Frontal cortex (tissue), 4 donors: ENCODE results near the gene TPSD1. TPM values are rescaled to one million over a fixed set of nuclear protein-coding genes. Genes with fewer than 3 reads are reported as not detected.
"Not testable (repeated sequence)": the region's sequence is repeated elsewhere in the genome, so short reads cannot be mapped to it uniquely, and the experiment has no call there.

Experiments used
- DNase-seq, 2 donors: peaks; one replicate each; pipeline ENCODE4 v3.0.0; 2012; ENCODE audit warnings: low spot score in 2 of 2
- FAIRE-seq: peaks from 2 replicates; lab custom pipeline; 2012; peaks lifted over from hg19 to GRCh38; lab: Jason Lieb, UNC
- total RNA-seq: library from RNA; depleted of rRNA; stranded (reverse); fragments of >200 nt; gene quantifications from one replicate; pipeline ENCODE4 v1.2.3, GENCODE V29; 2014
- donor health status: control.
- donor health status: control.
- donor health status: control.

Gene TPSD1
- total RNA-seq, 1 donor from 2014 or later: not detected

GRCh38 chr16:1292208-1292607 is 36.3 kb downstream of the TPSD1 start:
- FAIRE-seq, DNase-seq: not testable (repeated sequence)

- not testable (repeated sequence) for FAIRE-seq
Observed at GRCh38 chr16:1292808-1293207, 36.9 kb downstream of the TPSD1 start.

GRCh38 chr16:1293921-1294656 is 38.2 kb downstream of the TPSD1 start:
- no peak for FAIRE-seq
- DNase-seq: no peak

More at GRCh38 chr16:1292808-1293207, 36.9 kb downstream of the TPSD1 start:
- DNase-seq: not testable (repeated sequence)

GRCh38 chr16:1295465-1295864 is 39.6 kb downstream of the TPSD1 start:
- DNase-seq: no peak
- no peak for FAIRE-seq

- DNase-seq, FAIRE-seq: not testable (repeated sequence)
Observed at GRCh38 chr16:1296688-1297017, 40.8 kb downstream of the TPSD1 start.

- DNase-seq (no peak), FAIRE-seq (no peak)
Observed at GRCh38 chr16:1297018-1297696, 41.3 kb downstream of the TPSD1 start.

- DNase-seq: no peak
- no peak for FAIRE-seq
Observed at GRCh38 chr16:1298406-1298805, 42.5 kb downstream of the TPSD1 start.

GRCh38 chr16:1299012-1299867 is 43.4 kb downstream of the TPSD1 start:
- DNase-seq (no peak), FAIRE-seq (no peak)

GRCh38 chr16:1299868-1300203 is 44.0 kb downstream of the TPSD1 start:
- DNase-seq (no peak), FAIRE-seq (no peak)

- peak; percentile 72 to 88 for DNase-seq
- no peak for FAIRE-seq
Observed at GRCh38 chr16:1300664-1301476, 45.0 kb downstream of the TPSD1 start.

GRCh38 chr16:1301562-1301961 is 45.7 kb downstream of the TPSD1 start:
- DNase-seq: no peak

GRCh38 chr16:1305823-1306222 is 50.0 kb downstream of the TPSD1 start:
- no peak for FAIRE-seq
- DNase-seq: no peak

More at GRCh38 chr16:1301562-1301961, 45.7 kb downstream of the TPSD1 start:
- no peak for FAIRE-seq

- no peak for FAIRE-seq
- no peak for DNase-seq
Observed at GRCh38 chr16:1306334-1306733, 50.5 kb downstream of the TPSD1 start.

- FAIRE-seq (no peak), DNase-seq (no peak)
Observed at GRCh38 chr16:1308036-1308976, 52.4 kb downstream of the TPSD1 start.

Other genes starting within 250 kb of the TPSD1 start
- not detected for gene SSTR5, start 183.3 kb upstream of the TPSD1 start, total RNA-seq
- gene C1QTNF8, start 159.8 kb upstream of the TPSD1 start, total RNA-seq: not detected
- 14.7 TPM for gene CACNA1H, start 103.0 kb upstream of the TPSD1 start, total RNA-seq
- not detected for gene TPSG1, start 30.8 kb upstream of the TPSD1 start, total RNA-seq
- not detected for gene TPSB2, start 25.9 kb upstream of the TPSD1 start, total RNA-seq
- gene TPSAB1, start 15.4 kb upstream of the TPSD1 start, total RNA-seq: not detected
- gene UBE2I, start 53.6 kb downstream of the TPSD1 start, total RNA-seq: 48.5 TPM
- gene BAIAP3, start 77.6 kb downstream of the TPSD1 start, total RNA-seq: 11.4 TPM
- gene TSR3, start 95.8 kb downstream of the TPSD1 start, total RNA-seq: 39.5 TPM
- 17.9 TPM for gene GNPTG, start 95.9 kb downstream of the TPSD1 start, total RNA-seq
- 8.2 TPM for gene UNKL, start 158.6 kb downstream of the TPSD1 start, total RNA-seq
- 13.5 TPM for gene UQCC4, start 164.7 kb downstream of the TPSD1 start, total RNA-seq
- gene PERCC1, start 175.0 kb downstream of the TPSD1 start, total RNA-seq: not detected
- 0.41 TPM for gene CCDC154, start 188.5 kb downstream of the TPSD1 start, total RNA-seq
- gene CLCN7, start 219.0 kb downstream of the TPSD1 start, total RNA-seq: 29.3 TPM
- gene PTX4, start 232.9 kb downstream of the TPSD1 start, total RNA-seq: not detected
- gene TELO2, start 237.3 kb downstream of the TPSD1 start, total RNA-seq: 14.3 TPM